ENCODE data around the gene KIAA1549.

- TF ChIP-seq MYC (IDR thresholded peaks at IDR 0.05; ENCODE audit: borderline replicate concordance, low read length): no peak
- no peak for TF ChIP-seq USF2 (IDR thresholded peaks at IDR 0.05)
- TF ChIP-seq SMC3 (IDR thresholded peaks at IDR 0.05): no peak
- TF ChIP-seq NPAS2 (CRISPR knock-in tag; IDR thresholded peaks at IDR 0.05; ENCODE audit: borderline replicate concordance): no peak
- TF ChIP-seq, protein P1, sequence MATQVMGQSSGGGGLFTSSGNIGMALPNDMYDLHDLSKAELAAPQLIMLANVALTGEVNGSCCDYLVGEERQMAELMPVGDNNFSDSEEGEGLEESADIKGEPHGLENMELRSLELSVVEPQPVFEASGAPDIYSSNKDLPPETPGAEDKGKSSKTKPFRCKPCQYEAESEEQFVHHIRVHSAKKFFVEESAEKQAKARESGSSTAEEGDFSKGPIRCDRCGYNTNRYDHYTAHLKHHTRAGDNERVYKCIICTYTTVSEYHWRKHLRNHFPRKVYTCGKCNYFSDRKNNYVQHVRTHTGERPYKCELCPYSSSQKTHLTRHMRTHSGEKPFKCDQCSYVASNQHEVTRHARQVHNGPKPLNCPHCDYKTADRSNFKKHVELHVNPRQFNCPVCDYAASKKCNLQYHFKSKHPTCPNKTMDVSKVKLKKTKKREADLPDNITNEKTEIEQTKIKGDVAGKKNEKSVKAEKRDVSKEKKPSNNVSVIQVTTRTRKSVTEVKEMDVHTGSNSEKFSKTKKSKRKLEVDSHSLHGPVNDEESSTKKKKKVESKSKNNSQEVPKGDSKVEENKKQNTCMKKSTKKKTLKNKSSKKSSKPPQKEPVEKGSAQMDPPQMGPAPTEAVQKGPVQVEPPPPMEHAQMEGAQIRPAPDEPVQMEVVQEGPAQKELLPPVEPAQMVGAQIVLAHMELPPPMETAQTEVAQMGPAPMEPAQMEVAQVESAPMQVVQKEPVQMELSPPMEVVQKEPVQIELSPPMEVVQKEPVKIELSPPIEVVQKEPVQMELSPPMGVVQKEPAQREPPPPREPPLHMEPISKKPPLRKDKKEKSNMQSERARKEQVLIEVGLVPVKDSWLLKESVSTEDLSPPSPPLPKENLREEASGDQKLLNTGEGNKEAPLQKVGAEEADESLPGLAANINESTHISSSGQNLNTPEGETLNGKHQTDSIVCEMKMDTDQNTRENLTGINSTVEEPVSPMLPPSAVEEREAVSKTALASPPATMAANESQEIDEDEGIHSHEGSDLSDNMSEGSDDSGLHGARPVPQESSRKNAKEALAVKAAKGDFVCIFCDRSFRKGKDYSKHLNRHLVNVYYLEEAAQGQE (IDR thresholded peaks at IDR 0.05): no peak
- TF ChIP-seq CBX8 (IDR thresholded peaks at IDR 0.05): no peak
- TF ChIP-seq CTCF (IDR thresholded peaks at IDR 0.05): no peak
- no peak for TF ChIP-seq CBX2 (IDR thresholded peaks at IDR 0.05; ENCODE audit: borderline replicate concordance, low read depth)
- TF ChIP-seq POLR2A (IDR thresholded peaks at IDR 0.05; ENCODE audit: low read length): no peak
These were observed 195.4 kb downstream of the KIAA1549 start for GRCh38 chr7:138785587-138786437.
